HG03159 (cell line): ENCODE results near the gene CHCHD6.

Experiments
- ATAC-seq: cut with Tn5 transposase; IDR thresholded peaks from one replicate; pipeline ENCODE4 v1.9.1; 2021; ENCODE audit warnings: mild to moderate bottlenecking, moderate library complexity; ENCODE audit not compliant: unreplicated experiment

The CHCHD6 gene

DNA sequence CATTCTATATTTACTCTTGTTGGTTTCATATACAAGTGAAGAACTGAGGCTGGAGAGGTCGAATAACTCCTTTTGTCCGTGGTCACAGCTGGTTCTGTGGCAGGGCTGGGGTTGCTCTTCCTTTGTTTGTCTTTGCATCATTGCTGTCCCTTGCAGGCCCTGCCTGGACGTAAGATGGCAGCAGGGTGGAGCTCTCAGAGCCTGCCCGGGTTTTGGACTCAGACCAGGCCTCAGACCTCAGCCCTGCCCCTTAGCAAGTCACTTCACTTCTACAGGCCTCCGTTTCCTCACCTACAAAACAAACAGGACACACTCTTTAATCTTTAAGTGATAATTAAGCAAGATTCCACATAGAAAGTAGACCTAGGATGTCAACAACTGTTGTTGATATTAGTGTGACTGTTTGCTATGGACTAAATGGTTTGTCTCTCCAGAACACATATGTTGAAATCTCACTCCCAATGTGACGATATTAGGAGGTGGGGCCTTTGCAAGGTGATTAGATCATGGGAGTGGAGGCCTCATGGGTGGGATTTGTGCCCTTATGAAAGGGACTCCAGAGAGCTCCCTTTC lies 213.3 kb downstream of the CHCHD6 start:
- ATAC-seq, result no peak

DNA sequence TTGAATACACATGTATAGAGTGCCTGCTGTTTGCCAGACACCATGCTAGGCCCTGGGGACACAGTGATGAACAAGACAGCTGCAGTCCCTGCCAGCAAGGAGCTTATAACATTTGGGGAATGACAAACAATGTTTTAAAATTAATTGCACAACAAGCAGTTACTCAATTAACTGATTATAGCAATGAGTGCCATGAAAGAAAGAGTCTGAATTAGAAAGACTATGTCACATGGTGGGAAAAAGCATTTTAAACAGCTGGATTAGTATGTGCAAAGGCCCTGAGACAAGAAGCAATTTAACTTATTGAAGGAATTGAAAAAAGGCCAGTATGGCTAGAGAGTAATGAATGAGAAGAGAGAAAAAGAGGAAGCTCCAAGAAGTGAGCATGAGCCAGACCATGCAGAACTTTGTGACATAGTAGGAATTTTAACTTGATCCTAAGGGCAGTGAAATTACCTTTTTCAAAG lies 214.3 kb downstream of the CHCHD6 start:
- ATAC-seq, result no peak

DNA sequence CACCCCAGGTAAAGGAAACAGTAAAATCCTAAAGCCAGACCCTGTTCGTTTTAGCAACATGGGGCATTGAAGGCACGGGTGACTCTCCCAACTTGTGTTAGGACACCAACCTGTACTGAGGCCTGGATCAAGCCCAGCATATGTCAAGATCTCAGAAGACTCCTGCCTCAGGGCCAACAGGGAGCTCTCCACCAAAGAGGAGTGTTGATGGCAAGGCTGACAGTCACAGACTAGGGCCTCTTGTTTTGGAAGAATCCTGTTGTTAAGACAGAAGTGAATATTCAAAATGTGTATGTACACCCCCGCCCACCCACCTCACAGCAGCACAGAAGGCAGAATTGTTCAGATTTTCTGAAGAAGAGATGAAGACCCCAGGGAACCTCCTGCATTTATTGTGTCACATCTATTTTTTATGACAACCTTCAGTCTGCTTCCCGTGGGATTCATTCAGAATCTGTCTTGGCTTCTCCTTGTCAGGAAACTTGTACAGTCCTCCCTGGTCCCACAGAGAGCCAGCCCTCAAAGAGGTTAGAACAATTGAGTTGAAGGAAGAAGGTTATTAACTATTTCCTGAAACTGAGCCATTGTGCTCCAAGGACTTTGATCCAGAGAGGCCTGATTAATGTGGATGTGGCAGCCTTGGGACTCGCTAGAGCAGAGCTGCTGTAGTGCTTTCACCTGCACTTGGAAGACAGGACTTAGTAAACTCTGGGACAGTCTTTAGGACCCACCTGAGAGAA lies 217.2 kb downstream of the CHCHD6 start:
- no peak for ATAC-seq

DNA sequence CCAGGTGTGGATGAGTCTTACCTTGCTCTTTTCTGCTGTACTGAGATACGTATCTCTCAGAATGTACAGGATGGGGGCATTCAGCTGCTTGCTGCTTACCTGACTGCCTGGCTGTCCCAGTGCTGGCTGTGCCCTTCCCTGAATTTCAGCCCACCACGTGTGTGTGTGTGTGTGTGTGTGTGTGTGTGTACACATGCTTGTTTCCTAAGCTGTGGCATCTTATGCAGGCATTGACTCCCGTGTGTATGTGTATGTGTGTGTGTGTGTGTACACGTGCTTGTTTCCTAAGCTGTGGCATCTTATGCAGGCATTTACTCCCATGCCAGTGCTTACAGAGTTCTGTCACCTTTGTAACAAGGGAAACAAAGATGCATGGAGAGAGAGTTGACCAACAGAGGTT lies 218.4 kb downstream of the CHCHD6 start:
- ATAC-seq, result no peak

DNA sequence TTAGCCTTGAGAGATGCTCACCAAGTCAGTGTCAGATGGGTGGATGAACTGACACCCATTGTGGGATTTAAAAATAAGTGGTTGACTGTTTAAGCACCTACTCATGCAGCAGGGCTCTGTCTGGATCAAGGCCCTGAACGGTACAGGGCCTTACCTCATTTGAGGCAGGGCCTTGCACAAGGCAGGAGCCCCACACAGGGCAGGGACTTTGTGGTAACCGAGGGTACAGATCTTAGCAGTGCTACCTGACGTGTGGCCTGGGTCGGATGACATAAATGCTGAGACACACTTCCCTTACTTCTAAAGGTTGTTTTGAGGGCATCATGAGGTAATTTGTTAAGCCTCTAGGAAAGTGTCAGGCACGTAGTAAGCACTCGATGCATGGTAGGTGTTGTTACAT lies 219.4 kb downstream of the CHCHD6 start:
- no peak for ATAC-seq

DNA sequence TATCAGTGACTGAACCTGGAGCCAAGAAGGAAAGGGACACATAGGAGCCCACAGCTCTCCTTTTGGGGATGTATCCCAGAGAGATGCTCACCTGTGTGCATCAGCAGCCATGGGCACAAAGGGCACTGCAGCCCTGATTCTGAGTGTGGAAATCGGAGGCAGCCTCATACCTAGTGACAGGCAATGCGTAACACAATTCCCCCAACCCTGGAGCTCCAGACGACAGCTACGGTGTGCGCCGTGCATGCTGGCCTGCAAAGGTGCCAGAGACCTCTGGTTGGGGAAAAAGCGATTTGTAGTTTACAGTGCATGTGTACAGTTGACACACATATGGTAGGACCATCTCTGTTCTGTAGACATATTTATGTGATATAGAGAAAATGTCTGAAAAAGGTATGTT lies 219.9 kb downstream of the CHCHD6 start:
- ATAC-seq, result no peak

DNA sequence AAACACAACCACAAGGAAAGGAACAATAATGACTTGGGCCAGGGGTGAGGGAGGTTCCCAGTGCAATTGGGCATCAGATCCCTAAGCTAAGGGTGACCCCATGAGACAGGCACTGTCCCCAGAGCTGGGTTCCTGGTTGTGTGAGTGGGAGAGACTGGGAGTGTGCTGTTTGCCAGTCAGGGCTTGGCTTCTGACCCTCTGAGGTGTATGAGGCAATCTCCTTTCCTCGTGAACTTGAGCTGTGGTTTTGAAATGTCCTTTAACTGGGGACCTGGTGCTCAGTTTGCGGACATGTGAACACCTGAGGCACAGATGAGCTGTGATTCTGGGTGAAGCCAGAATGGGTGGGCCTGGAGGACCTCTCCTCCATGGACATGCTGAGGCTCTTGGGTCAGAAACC lies 220.4 kb downstream of the CHCHD6 start:
- ATAC-seq, result no peak

DNA sequence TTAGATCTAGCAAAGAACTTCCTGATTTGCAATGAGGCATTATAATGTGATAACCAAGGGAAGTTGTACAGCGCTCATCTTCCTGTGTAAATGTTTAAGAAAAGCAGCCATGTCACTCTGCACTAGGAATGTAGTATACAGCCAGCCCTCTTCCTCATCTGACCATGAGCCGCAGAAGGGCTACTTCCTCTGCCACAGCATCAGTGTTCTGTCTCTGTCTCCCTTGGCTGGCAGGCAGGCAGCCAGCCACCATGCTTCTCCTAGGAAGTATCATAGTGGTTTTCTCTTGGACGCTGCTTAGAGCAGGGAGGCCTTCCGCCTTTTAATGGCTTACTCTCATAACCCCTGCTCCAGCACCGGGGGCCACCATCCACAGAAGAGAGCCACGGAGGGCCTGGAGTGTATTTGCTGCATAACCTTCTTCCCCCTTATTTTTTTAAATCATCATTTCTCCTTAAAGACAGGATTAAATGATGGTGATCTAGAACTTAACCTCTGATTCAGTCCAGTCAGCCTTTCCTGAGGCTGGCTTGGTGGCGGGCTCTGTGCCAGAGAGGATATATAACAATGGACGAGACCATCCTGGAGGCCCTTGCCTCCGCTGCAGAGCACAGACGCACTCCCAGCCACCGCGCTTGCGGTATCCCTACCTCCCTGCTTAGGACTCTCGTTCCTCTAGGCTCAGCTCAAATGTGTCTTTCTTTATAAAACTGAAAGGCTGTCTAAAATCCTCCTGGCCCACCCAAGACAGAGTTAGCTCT lies 221.6 kb downstream of the CHCHD6 start:
- ATAC-seq, result no peak

DNA sequence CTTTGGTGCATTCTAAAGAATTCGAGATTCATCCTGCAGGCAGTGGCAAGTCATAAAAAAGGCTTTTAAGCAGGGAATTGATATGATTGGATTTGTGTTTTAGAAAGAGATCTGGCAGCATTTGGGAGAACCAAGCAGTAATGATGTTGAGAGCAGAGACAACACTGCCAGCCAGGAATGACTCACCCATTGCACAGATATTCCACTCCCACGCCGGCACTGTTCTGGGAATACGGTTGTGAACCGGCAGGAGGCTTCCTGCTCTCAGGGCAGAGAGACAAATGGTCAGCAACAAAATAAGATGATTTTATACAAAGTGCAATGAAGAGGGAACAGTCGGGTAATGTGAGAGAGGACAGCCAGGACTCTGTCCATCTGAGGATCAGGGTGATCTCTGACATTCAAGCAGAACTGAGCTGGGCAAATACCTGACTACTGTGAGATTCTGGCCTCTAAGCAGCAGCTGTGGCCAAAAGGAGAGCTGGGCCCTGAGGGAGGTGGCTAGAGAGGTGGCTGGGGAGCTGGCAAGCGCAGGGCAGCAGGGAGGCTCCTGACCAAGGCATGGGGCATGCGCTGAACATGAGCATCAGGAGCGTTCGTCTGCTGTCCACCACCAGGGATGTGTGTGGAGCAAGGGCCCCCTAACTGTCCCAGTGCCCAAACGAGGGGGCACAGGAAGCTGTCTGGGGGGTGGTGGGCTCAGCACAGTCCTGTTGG lies 222.8 kb downstream of the CHCHD6 start:
- no peak for ATAC-seq

DNA sequence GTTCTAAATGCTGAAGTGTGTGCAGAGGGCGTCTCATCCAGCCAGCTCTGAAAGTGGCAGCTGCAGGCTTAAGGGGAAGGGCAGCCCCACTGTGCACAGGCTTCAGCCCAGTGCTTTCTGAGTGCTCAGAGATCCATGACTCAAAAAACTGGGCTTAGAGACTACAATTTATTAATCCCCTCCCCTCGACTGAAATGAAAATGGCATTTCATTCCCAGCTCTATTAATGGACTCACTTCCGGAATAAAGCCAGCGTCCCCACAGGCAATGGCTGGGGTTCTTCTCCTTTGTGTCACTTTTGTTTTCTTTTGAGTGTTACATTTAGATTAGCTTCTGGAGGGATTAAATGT lies 223.3 kb downstream of the CHCHD6 start:
- ATAC-seq, result no peak

DNA sequence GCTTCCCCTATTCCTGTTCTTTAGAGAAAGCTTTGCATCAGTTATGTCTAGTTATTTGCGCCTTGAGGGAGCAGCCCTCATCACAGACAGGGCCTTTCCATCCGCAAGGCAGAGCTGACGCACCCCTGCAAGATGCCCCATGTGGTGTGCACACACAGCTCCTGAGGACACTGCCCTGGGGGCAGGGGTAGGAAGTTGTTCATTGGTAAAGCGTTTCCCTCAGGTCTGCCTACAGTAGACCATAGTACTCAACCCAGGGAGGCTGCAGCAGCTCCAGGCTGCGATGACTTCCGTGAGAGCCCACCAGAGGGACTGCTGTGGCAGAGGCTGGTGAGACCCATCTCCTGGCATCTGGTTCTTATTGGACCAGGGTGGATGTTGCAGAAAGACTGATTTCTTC lies 223.8 kb downstream of the CHCHD6 start:
- ATAC-seq, result no peak

DNA sequence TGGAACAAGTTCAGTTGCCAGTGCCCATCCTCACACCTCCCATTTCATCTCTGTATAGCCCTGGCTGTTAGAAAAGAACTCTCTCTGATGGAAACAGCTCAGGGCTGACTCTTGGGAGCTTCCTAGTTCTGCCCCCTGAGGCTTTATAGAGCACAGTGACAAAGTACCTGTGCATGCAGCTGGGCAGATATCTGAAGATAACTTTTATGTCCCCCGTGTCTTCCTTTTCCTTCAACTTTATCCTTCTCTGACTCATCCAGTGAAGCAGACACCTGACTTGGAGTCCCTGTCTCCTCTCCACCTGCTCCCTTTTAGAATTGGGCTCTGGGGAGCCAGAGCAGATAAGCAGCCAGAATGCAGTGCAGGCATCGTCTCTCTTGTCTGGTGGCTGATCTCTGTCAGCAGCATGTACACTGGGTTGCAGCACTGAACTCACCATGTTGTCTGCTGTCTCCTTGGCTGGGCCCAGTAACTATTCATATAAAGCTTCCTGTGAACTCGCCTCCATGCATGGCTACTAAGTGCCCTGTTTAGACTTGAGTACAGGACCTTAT lies 225.0 kb downstream of the CHCHD6 start:
- no peak for ATAC-seq

DNA sequence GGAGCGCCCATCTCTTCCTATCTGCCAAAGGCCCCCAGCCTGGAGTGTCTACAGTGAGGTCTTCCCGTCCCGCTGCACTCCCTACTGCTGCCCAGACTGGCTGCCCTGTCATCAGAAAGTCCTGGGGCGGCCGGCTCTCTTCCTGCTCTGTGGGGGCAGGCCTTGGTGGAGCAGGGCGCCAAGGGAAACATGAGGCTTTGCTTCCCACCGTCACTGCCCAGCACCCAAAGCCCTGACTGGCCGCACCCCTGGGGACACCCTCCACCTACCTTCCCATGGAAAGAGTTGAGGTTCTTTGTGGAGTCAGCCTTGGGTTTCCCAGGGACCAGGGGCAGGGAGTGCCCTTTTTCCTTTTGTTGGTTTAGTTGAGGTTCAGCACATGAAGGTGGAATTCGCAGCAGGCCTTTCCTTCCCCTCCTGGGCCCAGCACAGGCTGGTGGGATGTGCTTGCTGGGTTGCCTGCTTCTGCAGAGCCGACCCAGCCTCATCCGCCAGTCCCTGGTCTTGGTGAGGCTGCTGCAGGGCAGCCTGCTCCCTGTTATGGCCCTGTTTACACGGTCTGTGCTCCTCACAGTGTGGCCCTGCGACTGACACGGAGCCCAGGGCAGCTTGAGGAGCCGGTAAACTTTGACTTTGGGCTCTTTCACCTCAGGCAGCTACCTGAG lies 227.0 kb downstream of the CHCHD6 start:
- ATAC-seq, result no peak

DNA sequence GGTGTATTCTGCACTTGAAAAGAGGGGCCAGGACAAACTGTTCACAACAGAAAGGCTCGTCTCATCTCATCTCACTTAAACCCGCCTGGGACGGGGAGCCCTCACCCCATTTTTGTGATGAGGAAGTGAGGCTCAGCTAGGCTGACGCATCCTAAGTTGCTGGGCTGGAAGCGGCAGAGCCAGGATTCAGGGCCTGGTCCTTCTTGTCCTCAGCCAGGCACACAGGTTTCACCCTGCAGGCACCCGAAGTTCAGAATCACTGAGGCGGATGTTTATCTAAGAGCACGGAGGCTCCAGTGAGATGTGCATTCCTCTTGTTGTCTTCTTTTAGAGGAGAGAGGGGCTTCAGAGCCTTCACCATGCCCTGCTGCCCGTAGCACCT lies 227.8 kb downstream of the CHCHD6 start:
- no peak for ATAC-seq

DNA sequence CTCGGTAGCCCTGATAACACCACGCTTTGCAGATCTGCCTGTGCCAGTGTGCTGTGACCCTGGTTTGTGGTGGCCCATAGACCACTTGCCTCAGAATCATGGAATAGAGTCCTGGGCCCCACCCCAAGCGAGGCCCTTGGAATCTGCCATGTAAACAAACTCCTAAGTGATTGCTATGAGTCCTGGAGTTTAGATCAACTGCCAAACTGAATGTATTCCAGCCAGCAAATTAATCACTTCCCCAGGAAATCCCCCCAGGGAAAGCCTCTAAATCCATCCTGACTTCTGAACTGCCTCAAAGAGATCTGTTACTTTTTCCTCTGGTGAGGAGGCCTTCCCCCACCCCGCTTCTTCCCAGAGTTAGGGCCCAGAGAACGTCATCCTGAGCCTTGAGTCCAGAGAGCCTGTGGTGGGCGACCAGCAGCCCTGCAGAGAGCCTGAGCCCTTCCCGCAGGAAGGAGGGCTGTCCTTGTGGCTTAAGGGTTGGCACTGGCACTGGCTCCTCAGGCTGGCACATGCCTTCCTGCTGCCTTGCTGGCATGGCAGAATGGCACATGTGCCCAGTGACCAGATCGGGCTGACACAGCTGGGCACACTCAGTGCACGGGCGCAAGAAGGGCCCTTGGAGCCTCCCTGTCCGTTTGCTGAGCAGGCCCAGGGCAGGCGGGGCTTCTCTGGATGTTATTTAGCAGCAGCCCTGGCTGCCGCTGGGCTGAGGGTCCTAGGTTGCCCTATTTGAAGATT lies 228.3 kb downstream of the CHCHD6 start:
- ATAC-seq, result no peak

DNA sequence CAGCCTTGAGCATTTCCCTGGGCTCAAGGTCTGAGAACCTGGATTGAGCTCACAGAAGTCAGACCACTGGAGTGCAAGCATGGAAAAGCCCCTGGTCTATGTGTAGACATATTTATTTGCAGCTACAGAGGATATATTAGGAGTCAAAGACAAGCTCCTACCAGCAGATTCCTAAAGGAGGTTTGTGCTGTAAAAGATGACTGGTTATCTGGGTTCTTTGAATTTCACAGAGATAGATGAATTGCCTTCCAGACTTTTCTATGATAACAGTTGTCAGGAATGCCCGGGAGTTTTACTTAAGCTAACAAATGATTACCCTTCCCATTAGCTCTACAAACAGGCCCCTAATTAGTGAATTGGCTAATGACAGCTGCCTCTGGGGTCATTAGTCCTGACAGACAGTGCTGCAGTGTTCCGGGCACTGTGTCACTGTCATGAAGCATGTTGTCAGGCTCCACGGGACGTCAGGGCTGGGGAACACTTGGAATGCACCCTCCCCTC lies 230.0 kb downstream of the CHCHD6 start:
- no peak for ATAC-seq

DNA sequence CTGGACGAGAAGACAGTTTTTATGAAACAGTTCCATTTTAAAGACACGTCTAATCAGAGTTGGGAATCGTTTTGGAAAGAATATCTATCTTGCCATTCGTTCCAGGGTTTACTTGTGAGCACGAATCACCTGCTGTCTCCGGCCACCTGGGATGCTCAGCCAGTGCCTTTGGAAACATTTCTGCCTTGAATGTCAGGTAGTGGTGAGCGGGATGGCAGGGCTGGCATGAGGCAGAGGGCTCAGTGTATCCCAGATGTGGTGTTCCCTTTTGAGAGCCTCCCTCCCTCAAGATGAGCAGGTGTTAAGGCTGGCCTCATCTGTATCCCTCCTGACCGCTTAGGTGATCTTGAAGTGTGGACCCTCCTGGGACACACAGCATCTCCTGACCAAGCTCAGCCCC lies 231.0 kb downstream of the CHCHD6 start:
- ATAC-seq, result no peak

DNA sequence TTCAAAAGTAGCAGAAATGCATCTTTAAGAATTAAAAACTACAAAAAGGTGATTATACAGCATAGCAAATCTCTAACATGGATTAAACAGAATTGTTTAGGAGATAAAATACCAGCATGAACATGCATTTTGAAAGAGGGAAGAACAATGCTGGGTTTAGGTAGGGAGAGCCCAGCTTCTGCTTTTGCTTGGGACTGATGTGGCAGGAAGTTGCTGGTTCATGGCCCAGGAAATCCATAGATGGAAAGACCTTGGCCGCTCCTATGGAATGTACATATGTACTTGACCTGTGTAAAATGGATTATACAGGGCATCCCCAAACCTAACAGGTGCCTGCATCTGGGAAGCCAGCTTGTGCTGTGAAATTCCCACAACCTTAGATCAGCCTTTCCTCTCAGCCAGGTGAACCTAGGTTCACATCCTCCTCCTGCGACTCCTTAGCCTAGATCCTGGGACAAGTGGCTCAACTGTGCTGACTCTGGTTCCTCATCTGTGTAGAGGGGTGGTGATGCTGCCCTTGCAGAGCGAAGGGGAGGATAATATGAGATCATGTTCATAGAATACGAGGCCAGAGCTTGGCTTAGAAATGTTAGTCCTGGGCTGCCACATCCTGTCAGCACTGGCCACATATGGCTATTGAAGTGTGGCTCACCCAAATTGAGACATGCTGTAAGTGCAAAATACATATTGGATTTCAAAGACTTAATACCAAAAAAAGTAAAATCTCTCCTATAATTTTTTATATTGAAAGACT lies 231.9 kb downstream of the CHCHD6 start:
- no peak for ATAC-seq

DNA sequence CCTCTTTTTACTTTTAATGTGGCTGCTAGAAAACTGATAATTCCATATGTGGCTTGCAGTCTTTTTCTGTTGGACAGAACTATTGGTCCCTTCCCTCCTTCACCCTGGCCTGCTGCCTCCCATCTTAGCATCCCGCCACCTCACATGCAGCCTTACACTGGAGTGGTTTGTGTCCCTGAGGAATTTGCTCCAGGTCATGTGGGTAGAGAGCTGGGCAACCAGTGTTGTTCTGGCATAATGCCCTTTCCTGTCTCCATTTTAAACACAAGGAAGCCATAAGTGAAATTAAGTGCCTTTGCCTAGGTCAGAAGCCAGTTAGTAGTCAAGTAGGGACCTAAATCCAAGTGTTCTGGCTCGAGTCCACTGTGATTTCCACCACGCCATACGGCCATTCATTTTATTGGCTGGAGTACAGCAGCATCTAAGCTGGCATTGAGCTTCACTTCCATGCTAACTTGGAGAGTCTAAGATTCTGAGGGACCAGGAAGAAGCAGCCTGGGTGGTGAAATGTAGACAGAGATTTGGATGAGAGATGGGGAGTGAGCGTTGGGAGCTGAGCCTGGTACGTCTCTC lies 232.9 kb downstream of the CHCHD6 start:
- no peak for ATAC-seq
